Measurements from ENCODE around the gene CRIP1.

CRIP1 gene

GRCh38 chr14:105480807-105481801 is 5.6 kb upstream of the CRIP1 start:
- peak; percentile 31 for DNase-seq (ENCODE audit: low read depth)
- H3K4me3 ChIP-seq (ENCODE audit: control insufficient read depth, low read depth, low read length) = peak overlapping the region; percentile 55
- peak; percentile 99 for TF ChIP-seq CTCF (IDR thresholded peaks at IDR 0.05; ENCODE audit: control insufficient read depth, insufficient read depth, low read depth, low read length, missing control alignments)

- DNase-seq (ENCODE audit: low read depth) = peak; percentile 91
- TF ChIP-seq CTCF (IDR thresholded peaks at IDR 0.05; ENCODE audit: control insufficient read depth, insufficient read depth, low read depth, low read length, missing control alignments) = no peak
- peak overlapping the region; percentile 55 for H3K4me3 ChIP-seq (ENCODE audit: control insufficient read depth, low read depth, low read length)
Measured at GRCh38 chr14:105481886-105482457, 4.7 kb upstream of the CRIP1 start.

GRCh38 chr14:105482486-105483110 is 4.1 kb upstream of the CRIP1 start:
- TF ChIP-seq CTCF (IDR thresholded peaks at IDR 0.05; ENCODE audit: control insufficient read depth, insufficient read depth, low read depth, low read length, missing control alignments) = no peak
- DNase-seq (ENCODE audit: low read depth) = no peak
- H3K4me3 ChIP-seq (ENCODE audit: control insufficient read depth, low read depth, low read length) = no peak overlapping the region

GRCh38 chr14:105483300-105484068 is 3.2 kb upstream of the CRIP1 start:
- TF ChIP-seq CTCF (IDR thresholded peaks at IDR 0.05; ENCODE audit: control insufficient read depth, insufficient read depth, low read depth, low read length, missing control alignments) = no peak
- no peak for DNase-seq (ENCODE audit: low read depth)
- no peak overlapping the region for H3K4me3 ChIP-seq (ENCODE audit: control insufficient read depth, low read depth, low read length)

GRCh38 chr14:105484069-105484996 is 2.4 kb upstream of the CRIP1 start:
- DNase-seq (ENCODE audit: low read depth) = peak; percentile 2
- H3K4me3 ChIP-seq (ENCODE audit: control insufficient read depth, low read depth, low read length) = no peak overlapping the region
- TF ChIP-seq CTCF (IDR thresholded peaks at IDR 0.05; ENCODE audit: control insufficient read depth, insufficient read depth, low read depth, low read length, missing control alignments) = no peak
